NCI-H82 (cell line): Measurements from ENCODE around the gene ANKRD17.
"Not testable (repeated sequence)": the region's sequence is repeated elsewhere in the genome, so short reads cannot be mapped to it uniquely, and the experiment has no call there.

Source experiments
- DNase-seq: peaks from one replicate; lab custom pipeline; 2025; lab: John Stamatoyannopoulos, UW

Gene ANKRD17

DNA sequence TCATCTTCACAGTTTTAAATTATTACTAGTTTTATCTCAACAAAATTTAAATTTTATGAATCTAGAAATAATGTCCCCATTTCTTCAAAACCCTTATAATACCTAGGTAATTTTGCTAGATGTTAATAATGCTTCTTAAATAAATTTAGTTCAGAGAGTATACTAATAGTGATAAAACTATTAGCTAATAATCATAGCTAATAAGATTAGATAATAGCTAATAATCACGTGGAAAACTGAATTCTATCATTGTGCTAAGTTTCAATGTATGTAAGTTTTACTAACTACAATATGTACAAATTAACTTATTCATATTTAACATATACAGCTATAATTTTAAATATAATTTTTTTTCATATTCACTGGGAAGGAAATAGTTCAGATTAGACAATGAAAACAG, 10.2 kb downstream of the ANKRD17 start:
- DNase-seq, result no peak

DNA sequence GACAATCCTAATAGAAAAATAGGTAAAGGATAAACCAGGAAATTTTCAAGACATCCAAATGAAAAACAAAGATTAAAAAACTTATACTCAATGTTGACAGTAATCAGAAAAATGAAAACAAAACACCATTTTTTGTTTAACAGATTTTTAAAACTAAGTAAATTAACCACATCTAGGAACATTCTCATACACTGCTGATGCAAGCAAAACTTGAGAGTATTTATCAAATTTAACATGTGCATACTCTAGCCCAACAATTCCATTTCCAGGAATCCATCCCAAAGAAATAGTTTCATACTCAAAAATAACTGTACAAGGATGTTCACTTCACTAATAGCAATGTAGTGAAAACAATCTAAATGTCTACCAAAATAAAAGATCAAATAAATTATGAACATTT, 11.5 kb downstream of the ANKRD17 start:
- no peak for DNase-seq

DNA sequence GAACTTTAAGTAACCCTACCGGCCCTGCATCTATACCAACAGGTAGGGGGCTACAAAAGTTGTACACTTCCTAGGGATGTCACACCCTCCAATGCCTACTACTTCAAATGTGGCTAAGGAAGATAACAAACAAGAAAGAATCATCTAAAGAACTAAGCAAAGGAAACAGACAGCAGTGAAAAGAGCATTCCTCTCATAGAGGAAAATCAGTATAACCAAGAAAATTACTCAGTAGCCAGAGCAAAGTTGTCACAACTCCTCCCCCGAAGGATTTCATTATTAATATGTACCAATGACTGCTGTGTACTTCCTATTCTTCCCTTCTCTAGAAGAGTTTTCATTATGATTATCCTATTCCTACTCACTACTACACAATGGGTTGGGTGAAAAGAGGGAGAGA, 12.6 kb downstream of the ANKRD17 start:
- DNase-seq, result no peak

DNA sequence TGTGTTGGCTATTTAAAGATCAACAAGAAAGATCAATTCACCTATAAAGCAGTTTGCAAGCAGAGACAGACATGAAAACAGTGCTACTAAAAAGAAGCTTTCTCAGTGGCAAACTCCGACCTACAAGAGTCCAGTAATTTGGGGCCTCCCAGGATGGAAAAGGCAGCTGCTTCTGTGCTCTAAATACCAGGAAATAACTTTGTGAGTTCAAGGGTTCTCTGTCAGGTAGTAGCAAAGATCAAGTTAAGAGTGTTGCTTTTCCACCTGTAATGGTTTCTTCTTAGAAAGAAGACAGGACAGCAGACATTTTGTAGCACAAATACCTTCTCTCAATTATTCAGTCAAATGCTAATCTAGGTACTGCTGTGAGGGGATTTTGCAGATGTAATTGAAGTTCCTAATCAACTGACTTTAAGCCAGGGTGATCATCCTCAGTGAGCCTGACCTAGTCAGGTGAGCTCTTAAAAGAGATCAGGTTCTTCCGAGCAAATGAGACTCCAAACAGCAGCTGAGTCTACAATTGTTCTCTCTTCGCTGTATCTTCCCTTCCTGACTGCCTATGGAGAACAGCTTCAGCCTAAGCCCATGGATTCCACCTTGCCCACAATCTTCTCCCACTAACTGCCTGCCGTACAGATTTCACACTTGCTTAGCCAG, 13.5 kb downstream of the ANKRD17 start:
- peak; percentile 2 for DNase-seq

DNA sequence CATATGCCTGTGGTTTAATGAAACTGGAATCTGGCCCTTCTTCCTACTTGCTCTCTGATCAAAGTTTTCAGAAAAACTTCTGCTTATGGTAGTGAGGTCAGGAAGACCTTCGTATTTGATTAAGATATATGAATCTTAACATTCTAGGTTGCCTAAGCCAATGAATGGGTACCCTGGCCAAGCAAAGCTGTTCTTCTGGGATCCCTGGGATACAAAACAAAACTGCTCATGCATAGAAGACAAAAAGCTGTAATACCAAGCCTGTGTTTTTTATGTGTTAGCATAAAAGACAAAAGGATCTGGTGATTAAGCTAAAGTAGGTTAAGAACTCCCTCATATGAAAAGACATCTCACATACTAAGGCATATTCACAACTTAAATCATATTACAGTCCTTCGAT, 21.6 kb downstream of the ANKRD17 start:
- DNase-seq, result no peak

DNA sequence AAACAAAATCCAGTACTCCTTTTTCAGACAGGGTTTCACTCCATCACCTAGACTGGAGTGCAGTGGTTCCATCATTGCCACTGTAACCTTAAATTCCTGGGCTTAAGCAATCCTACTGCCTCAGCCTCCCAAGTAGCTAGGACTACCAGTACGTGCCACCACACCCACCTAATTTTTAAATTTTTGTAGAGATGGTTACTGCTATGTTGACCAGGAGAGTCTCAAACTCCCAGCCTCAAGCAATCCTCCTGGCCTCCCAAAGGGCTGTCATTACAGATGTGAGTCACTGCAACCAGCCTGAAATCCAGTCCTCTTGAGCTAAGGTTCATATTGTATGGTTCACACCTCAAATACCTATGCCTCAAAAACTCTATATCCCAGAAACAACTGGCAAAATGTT, 22.4 kb downstream of the ANKRD17 start:
- DNase-seq, result no peak

DNA sequence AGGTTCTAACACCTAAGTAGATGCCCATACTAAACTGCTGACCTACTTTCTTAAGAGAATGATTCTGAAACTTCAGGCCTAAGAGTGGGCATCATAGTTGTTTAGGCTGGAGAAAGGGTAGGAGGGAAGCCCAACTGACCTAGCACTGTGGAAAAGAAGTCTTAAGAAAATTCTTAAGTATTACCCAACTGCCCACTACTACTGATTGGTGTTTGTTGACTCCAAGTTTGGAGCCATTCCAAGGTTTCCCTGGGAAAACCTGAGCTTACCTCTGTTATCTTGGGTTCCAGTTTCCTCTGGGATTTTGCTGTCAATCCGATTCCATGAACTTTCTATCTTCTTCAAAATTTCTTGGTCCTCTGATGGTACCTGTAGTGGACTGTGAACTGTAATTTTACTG, 23.9 kb downstream of the ANKRD17 start:
- no peak for DNase-seq

DNA sequence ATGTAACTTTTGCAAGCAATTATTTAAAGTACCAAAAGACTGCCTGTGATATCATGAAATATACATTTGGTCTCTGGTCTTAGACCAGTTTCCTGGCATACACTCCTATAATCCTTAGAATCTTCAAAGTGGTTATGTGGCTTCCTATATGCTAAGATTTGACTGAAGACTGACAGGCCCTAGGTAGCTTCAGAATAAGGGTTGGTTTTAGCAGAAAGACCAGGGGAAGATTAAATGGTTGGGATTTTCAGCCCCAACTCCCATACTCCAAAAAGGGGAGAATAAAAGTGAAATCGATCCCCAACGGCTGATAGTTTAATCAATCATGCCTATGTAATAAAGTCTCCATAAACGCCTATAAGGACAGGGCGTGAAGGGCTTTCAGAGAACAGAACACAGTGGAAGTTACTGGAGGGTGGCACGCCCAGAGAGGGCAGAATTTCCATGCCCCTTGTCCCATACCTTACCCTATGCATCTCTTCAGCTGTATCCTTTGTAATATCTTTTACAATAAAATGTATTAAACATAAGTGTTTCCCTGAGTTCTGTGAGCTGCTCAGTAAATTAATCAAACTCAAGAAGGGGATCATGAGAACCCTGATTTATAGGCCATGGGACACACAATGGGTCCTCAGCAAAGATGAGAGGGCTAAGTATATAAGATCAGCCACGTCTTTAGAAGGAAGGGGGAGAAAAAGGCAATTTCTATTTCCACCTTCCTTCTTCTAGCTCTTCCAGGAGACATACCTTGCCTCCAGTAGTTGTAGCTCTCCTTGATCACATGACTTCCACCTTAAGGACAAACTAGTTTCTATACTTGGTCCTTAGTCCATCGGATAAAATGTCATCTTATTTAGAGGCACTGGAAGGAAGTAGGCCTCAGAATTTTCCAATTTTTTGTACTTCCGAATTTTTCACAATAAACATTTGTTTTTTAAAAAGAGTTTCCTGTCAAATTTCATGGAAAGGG, 26.8 kb downstream of the ANKRD17 start:
- no peak for DNase-seq

DNA sequence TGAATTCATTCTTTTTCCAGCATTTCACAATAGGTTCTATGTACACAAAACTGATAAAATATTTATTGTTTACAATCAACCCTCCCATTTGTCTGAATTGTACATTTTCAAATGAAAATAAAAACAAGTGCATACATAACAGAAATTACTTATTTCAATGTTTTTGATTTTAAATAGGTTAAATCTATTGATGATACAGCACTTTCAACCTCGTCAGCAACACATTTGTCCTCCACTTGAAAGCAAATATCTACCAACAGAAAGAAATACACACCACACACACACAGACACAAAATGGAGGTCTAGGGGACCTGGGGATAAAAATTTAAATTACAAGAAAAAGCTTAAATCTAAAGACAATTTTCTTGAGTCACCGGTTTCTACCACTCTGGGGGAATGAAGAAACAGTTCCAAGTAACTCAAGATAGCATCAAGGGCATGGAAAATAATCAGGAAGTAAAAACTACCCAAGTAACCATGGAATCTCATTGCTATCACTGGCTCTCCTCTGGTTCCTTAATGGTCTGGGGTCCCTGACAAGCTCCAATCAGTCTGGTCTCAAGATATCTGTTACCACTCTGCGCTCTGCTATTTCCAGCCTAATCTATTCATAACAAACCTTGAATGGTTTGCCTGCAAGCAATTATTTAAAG, 27.6 kb downstream of the ANKRD17 start:
- no peak for DNase-seq

DNA sequence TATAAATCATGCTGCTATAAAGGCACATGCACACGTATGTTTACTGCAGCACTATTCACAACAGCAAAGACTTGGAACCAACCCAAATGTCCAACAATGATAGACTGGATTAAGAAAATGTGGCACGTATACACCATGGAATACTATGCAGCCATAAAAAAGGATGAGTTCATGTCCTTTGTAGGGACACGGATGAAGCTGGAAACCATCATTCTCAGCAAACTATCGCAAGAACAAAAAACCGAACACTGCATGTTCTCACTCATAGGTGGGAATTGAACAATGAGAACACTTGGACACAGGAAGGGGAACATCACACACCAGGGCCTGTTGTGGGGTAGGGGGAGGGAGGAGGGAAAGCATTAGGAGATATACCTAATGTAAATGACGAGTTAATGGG, 29.8 kb downstream of the ANKRD17 start:
- DNase-seq, result not testable (repeated sequence)

DNA sequence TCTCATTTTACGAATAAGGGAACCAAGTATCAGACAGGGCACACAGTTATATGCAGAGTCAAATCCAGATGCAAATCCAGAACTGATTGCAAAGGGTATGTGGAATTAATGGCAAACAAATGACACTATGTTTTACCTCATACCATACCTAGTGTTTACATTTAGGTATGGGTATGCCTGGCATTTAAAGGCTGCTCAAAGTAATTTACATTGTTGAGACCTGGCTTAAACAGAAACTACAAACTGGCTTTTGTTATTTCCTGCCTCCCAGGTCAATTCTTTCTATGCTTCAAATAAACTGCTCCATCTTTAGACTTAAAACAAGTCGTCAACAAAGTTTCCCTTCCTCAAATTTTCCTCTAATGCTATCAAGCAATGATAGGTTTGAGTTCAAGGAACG, 33.7 kb downstream of the ANKRD17 start:
- no peak for DNase-seq

DNA sequence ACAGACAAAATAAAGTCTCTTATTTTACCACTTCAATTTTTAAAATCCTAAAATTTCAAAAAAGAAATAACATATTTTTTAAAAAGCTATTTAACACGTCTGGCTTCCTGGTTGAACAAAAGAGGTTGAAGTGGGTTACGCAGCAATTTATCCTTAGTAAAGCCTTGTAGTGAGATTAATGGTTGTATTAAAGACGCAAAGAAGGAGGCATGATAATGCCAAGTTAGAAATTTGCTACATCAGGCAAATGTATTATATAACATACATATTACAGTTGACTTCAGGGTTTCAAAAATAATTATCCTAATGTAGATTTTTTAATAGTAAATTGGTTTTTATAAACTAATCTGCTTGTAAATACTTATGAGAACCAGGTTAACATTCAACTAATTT, 35.3 kb downstream of the ANKRD17 start:
- DNase-seq, result peak; percentile 68

DNA sequence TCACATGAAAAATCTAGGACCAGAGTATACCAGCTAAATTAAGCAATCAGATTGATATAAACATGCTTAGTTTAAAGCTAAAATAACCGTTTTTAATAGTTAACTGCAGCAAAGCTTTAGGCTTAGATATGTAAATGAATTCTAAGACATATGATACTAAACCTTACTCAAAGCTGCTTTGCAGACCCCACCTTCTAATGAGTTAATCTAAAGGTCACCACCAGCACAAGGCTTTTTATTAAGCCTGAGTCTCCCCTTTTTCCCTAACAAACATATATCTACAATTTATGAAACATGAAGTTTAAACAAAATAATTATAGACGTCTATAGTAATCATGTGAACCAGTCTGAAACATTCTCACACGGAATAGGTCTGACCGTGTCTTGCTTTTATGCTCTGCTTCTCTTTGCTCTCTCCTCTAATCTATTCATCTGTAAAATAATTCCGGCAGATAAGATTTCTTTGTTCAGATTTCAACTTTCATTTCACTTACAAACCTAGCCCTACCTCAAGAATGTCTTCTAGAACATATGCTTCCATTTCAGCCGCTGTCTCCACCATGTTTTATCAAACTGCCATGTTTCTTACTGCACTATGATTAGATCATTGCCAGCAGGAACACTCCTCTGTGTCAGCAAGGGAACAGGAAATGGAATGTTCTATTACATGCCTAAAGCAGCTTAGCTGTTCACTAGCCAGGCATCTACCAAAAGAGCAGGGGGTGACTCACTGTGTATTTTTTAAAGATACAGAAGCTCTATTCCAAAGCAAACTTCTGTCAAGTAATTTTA, 35.9 kb downstream of the ANKRD17 start:
- DNase-seq, result peak; percentile 92

DNA sequence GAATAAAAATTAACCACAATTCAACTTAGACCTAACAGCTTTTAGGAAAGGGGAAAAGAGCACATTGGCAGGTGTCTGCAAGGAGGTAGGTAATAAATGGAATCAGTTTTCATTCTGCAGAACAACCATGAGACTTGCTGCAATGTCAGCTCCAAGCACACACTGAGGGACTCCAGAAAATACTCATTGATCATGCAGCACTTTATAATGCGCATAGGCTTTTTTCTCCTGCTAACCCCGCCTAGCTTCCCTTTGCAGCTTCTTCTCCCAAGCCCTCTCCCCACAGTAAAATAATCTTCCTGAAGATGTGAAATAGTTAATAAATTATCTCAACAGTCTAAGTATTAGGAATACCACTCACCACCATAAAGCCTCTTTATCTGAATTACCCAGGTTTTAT, 36.9 kb downstream of the ANKRD17 start:
- peak; percentile 18 for DNase-seq

DNA sequence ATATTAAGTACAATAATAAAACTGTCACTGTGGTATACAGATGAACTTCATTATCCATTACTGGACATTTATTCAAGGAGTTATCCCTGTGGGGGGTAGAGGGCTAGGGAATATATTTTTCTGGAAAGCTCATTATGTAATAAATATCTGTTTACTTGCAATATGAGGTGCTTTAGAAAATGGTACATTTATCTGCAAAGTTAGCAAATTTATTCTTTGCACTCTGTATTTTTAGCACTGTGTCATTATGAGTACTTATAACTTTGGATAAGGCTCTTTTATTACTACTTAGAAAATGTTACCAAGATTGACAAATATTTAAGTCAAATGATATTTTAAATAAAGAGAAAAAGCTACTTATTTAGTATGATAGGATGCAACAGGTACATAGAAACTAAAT, 37.8 kb downstream of the ANKRD17 start:
- no peak for DNase-seq

DNA sequence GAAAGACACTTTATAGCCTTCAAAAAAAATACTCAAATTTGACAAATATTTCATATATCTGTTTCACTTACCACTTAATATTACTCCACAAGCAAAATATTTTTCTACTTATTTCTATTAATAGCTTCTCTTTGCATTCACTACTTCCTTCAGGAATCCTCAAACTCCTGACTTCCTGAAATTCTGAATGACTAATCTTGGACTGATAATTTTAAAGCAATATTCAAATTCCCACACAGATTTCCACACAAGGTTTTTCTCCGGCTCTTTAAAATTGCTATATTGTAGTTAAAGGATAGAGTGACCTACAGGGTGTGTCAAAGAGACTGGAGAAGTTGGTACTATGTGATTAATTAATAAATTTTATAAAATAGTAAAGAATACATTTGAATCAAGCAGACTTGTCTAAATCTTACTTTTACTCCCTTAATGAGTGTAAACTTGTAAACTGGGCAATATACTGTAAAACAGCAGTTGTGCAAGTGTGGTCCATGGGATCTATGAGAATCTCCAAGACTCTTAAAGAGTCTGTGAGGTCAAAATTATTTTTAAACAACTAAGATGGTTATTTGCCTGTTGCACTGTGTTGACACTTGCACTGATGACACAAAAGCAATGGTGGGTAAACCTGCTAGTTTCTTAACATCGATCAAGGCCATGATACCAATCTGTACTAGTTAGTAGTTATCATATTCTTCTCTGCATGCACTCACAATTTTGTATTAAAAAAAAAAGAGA, 44.5 kb downstream of the ANKRD17 start:
- no peak for DNase-seq

DNA sequence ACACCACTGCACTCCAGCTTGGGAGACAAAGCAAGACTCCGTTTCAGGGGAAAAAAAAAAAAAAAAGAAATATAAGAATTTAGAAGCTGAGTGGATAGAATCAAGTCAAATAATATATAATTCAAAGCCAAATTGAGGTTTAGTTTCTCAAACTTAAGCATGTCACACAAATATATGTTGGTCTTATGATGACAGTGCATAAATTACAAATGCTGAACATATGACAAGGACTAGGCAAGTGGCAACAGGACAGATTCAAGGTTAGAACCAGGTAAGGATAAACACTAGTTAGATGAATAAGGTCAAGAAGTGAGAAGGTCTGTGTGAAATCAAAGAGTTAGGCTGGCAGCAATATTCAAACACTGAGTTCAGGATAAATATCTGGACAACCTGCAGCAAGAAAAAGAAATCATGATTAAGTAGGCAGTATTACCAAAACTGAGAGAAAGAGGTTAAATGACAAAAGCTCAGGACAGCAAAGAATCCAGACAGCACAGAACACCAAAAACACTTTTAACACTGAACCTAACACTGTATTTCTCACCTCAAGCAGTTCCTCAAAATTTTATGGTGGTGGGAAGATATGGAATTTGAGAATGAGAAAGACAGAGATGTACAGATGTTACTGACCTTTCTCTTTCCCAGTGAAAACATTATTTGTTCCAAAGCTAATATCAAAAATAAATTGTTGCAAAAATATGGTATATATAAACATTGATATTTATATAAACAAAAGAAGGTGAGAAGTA, 45.4 kb downstream of the ANKRD17 start:
- DNase-seq, result no peak

DNA sequence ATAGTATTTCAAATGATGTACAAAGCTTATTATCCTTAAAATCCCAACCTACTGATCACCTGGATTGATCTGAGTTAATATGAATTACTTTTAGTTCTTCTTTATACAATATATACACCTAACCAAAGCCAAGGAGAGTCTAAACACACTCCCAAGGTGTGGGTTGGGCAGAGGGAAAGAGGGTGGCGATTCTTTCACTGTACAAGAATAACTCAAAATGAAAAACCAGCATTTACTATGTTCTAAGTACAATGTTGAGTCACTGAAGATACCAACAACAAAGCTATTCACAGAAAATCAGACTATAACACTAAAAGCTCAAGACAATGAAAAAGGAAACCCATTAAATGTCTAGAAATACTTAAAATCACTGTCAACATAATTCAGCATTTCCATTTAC, 46.6 kb downstream of the ANKRD17 start:
- no peak for DNase-seq

DNA sequence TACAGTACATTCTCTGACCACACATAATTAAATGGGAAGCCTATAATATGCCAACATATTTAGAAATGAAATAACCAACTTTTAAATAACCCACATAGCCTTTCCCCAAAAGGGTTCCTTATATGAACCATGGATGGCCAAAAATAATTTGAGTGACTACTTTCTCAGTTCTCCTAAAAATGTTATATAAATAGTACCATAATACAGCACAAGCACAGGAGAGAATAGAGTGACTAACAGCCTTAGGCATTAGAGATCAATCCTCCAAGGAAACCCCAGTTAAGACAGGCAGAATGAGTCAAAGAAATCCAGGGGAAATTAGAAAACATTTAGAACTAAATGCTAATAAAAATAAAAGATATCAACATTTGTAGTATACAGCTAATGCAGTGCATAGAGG, 50.2 kb downstream of the ANKRD17 start:
- no peak for DNase-seq

DNA sequence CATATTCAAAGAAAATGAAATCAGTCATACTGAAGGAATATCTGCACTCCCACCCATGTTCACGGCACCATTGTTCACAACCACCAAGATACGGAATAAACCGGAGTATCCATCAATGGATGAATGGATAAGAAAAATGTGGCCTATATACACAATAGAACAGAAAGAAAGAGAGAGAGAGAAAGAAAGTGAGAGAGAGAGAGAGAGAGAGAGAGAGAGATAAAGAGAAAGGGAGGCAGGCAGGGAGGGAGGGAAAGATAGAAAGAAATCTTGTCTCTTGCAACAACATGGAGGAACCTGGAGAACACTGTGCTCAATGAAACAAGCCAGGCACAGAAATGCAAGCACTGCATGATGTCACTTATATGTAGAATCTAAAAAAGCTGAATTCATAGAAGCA, 52.4 kb downstream of the ANKRD17 start:
- no peak for DNase-seq

DNA sequence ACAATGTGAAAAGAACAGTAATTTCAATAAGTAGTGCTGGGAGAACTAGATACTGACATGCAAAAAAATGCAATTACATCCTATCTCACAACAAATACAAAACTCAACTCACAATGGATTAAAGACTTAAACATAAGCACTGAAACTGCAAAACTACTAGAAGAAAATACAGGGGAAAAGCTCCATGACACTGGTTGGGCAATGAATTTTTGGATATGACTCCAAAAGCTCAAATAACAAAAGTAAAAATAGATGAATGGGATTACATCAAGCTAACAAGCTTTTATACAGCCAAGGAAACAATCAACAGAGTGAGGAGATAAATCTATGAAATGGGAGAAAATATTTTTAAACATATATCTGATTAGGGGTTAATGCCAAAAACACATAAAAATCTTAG, 53.1 kb downstream of the ANKRD17 start:
- DNase-seq, result no peak
